Activated CD4-positive, CD25-positive, alpha-beta regulatory T cell treated with anti-CD3 and anti-CD28 coated beads, Interleukin-2, amount 50 U/mL, for 72 hours (primary cell): ENCODE data around the gene OTULIN.

Experiments
- DNase-seq: peaks from one replicate; pipeline ENCODE4 v3.0.0; 2021

OTULIN gene

DNA sequence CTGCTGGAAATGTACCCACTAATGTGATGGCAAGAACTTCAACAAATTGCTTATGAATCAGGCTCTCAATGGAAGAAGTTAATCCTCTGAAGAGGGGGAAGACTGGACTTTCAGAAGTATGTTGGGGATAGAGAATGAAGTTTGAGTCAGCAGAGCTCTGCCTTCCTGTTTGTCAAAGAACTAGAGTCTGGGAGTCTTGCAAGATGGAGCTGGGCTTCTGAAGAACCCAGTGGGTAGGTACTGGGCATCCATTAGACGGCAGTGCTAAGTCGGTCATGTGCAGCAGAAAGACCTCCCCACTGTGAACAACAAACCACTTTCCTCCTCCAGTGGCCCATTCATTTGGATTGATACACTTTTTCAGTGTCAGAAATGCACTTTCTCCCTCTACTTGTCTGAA is 34.6 kb downstream of the OTULIN start:
- no peak for DNase-seq

DNA sequence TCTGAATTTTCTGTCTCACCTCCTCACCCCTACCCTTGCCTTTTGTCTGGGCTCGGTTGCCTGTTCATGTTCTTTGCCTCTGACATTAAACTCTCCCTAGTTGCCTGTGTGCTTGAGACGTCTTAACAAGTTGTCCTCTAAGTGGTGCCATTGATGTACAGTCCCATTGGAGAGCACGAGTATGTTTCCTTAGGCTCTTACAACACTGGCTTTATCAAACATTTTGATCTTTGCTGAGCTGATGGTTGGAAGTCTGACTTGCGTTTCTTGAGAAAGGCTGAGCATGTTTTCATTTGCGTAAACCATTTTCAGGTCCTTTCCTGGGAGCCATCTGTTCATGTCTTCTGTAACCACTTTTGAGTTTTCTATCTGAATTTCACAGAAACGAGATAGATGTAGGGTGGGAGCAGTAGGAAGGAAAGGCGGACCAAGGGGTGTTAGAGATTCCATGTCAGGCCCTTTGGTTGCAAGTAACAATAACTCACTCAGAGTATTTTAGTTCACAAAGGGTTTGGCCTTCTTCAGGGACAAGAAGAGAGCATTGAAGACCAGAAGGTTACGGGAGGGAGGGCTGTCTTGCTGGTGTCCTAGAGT is 35.4 kb downstream of the OTULIN start:
- DNase-seq = no peak

DNA sequence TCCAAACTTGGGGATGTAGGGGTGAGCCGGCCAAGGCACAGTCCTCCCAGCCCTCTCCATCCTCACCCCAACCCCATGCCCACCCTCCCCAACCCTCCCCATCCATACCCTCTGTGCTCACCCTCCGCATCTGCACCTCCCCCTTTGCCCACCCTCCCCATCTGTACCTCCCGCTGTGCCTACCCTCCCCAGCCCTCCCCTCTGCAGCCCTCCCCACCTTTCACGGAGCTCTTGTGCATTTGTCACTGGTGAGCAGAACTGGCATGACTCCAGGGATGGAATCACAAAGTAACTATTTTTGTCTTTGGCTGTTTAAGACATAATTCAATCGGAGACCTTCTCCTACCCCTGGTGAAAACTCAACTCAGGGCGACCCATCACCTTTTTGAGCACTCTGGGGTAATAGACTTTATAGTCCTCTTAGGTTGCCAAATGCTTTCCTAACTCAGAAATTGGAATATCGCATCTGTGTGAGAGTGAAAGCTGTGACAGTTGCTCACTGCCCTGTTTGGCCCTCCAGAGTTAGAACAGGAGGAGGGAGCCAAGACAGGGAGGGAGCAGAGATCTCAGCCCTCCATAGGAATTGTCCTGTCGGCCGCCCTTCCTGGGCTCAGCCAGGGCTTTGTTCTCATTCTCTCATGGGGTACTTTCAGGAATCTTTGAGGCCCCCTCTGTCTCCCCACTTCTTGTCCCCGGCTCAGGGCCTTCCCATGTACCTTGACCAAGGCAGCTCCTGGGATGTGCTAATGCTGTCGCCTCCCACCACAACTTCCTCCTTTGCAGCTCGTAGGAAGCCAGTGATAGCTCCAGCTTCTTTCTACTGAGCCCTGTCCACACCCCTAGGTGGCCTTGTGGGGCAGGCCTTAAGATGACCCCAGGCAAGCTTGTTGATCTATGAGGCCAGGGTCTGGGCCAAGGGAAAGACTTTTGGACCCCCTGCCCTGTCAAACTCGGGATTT is 36.2 kb downstream of the OTULIN start:
- no peak for DNase-seq

DNA sequence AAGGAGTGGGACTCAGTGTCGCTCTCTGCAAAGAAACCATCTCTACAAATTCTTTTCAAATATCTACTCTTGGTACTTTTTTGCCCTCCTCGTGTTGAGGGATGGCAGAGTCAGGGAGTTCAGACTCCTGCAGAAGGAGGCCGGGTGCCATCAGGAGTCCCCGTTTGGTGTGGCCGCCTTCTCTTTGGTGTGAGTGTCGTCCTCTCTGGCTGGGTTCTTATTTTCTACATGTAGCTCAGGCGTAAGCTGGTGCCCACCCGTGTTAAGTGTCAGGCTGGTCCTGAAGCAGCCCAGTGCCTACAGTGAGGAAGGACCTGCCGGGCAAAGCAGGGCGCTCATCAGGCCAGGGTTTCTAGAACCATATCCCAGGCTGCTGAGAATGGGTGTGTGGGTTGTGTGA is 37.0 kb downstream of the OTULIN start:
- DNase-seq = no peak

DNA sequence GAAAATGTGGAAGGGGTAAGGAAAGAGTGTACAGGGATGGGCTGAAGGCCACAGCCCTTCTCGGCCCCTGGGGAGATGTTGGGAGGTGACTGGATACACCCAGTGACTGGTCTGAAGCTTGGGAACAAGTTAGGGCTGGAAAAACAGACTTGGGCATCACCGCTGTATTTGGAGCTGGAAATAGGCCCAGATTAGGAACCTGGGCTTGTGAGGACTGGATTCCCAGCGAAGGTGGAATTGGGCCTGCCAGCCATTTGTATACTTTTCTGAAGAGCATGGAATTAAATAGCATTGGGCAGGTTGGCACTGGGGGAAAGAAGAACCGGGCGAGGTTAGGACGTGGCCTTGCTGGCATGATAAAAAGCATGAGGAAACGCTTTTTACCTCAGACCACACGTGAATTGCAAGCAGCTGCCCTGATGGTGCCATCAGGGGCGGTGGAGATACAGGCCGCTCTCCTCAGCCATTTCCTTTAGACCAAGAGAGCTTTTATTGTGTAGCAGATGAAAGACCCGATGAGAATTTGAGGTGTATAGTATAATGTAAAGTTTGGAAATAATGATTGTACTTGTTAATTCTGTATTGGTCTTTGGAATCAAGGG is 37.8 kb downstream of the OTULIN start:
- no peak for DNase-seq

DNA sequence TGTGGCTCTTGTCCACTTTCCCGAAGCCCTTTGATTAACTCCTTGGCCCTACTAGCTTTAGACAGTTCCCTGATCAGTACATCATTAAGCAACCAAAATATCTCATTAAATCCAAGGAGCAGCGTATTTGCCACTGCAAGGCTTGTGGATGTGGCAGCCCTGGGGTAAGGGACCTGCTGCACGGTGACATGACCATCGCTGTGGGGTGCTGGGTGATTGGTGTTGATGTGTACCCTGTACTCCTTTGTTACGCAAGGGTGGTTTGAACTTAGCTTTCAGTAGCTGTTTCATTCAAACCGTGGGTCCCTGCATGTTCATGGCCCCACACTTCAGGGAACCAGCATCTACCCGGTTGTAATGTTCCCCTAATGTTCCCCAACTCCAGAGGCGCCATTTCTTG is 41.0 kb downstream of the OTULIN start:
- DNase-seq = no peak

DNA sequence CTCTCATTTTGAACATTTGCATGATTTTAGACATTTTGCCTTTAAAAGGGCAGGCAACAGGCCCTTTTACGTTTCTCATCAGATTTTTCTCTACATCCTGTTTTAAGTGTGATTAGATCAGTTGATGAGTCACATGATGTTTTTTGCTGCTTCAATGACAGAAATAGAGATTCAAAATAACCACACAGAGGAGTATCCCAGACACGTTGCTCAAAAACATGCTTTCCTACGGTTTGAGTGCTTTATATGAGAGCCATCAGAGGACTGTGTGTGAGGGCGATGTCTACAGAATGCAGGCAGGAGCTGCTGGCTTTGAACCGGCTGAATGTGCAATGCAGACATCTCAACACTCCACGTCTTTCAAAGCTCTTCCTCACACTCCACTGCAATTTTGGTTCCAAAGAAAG is 42.1 kb downstream of the OTULIN start:
- DNase-seq = peak; percentile 41

DNA sequence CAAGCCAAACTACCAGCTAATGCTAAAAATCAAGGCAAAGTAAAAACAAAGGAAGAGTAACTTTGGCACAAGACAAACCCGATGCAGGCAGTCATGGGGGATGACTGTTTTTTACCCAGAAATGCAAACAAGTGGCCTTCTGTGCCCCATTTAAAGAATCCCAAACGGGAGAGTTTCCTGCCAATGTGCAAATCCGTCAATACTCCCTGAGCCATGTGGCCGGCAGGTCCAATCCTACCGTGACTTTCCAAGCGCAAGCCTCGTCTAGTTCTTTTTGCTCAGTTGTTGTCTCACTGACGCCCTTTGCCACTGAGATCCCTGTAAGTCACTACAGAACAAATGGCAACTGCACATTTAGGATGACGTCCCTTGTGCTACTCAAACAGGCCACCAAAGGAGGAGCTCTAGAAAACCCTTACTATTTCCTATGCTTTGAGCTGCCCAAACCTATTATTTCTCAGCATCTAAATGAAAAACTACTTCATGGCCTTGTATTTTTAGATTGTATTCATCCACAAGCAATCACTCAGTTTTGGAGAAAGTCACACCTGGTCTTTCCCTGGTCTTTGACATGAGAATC is 43.4 kb downstream of the OTULIN start:
- DNase-seq = no peak

DNA sequence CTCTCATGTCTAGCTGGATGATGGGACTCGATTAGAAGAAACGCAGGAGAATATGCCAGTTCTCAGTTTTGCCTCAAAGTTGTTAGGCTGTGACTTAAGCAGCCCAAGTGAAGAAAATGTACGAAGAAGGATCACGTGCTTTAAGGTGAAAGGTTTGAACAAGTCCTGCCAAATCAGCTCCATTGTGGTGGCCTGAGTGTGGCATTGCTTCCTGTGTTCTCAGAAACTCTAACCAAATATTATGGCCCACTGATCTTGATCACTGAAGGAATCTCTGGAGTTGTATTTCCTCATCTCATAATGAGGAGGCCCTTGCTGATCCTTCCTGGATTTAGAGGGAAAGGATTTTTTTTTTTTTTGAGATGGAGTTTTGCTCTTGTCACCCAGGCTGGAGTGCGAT is 44.0 kb downstream of the OTULIN start:
- no peak for DNase-seq

DNA sequence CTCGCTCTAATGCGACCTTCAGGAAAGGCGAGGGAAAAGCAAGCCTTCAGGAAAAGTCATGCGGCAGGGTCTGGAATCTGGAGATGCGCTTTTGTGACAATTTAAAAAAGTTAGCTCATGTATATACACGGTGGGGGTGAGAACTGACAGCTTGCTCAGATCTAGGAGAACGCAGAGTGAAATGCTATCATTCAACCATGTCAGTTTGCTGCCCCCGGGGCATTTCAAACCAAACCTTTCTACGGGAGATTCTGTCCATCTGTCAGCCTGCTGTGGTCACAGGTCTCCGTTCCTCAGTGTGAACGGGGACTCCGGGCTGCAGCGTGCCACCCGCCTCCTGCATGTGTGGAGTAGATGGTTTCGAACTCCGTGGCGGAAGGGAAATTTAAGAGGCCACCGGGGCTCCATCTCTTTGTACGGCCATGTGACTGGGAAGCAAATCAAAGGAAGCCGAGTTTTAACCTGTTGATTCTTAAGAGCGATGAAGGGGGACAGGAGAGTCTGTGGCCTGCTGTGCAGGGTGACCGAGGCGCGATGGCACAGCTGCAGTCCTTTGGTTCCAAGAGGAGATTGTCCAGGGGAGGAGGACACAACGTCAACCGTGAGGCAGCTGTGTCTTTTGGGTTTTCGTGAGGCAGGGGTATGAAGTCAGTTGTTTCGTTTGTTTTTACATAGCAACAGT is 45.9 kb downstream of the OTULIN start:
- DNase-seq = no peak

DNA sequence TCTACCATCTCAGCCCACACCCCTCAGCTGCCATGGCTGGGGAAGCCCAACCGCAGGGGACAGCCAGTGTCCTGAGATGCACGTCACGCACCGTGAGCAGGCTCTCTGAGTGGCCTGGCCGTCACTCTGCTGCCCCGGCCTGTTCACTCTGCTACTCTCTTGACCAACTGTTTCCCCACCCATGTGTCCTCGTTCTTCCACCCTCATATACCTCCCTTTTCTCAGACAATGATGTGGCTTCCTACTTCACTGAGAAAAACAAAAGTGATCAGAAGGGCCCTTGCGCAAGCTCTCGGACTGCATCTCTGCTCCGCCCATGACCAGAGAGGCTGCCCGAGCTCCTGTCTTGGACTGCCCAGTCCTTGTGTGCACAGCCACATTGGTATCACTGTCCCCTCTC is 47.6 kb downstream of the OTULIN start:
- DNase-seq = no peak

DNA sequence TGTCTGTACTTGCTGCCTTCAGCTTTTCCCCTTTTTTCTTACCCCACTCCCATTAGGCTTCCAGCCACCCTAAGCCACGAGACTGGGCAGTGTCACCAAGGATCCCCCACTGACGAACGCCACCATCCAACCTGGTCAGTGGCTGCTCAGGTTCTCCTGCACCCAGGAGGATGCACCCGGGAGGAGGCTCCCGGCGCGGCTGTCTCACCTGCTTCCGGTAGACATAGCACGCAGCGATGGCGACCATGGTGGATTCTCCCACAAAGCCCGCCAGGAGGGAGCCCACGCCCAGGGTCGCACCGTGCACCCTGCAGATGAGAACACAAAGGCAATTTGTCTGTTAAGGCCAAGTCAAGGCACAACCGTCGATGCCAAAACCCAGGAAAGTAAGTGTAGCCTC is 48.1 kb downstream of the OTULIN start:
- no peak for DNase-seq

DNA sequence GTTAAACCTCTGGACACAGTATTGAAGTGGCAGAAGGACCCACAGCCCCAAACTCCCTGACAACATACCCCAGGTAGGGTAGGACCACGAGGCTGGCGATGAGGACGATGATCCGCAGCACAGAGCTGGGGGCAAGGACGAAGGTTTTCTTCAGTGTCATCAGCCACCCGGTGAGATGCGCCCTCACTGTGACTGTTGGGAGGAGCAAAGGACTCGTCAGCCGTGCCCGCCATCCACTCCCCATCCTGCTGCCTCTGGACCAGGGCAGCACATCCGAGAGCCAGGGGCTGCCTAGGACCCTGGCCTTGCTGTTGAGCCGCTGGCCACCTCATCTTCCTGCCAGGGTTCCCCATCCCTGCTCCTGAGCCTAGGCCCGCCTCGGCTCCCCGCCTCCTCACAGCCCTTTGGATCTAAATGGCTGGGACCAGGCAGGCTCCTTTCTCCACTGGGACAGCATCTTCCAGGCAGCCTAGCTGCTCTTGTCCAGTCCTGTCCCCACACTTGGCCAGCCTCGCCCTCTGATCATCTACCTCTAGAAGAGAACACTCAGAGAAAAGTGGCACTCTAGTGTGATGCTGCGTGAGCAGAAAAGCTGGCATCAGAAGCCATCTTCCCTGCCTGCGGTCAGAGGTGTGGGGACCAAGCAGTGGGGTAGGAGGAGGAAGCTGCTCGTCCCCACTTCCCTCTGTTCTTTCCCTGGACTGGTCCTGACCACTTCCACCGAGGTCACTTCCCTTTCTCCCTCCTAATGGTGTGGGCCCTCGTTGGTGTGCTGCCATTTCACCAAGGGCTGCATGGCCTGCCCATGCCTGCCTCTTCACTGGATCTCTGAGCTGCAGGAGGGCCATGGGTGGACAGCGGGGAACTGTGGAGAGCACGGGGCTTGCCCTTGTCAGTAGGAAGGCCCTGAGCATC is 49.2 kb downstream of the OTULIN start:
- DNase-seq = no peak

DNA sequence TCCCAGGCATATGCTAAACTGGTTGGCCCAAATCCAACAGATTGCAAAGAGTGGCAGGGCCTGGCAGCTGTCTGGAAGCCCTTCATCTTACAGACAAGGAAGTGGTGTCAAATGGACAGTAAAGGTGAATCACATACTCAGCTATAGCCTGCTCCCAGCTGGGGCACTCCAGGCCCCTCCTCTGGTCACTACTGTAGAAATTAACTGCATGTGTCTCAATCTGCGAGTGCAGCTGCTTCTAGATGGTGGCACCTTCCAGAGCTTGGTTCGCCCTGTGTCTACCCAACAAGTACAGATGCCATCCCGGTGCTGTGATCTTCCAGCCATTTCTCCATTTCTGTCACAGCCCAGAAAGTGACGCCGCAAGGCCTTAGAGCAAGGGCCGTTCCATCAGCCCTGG is 50.2 kb downstream of the OTULIN start:
- DNase-seq = no peak

DNA sequence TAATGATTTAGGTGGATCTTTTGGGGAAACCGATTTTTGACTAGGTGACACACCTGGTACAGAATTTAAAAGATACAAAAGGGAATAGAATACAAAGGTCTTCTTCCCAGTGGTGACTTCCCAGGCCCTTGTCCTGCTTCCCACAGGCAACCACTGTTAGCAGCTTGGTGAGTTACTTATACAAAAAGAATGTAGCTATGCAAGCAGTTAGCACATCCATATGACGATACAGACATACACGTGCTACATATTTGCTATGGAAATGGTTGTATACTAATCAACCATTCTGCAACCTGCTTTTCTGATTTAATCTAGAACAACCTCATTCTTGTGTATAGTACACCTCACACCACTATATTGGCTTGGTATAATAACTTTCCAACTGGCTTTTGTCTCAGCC is 51.0 kb downstream of the OTULIN start:
- DNase-seq = no peak

DNA sequence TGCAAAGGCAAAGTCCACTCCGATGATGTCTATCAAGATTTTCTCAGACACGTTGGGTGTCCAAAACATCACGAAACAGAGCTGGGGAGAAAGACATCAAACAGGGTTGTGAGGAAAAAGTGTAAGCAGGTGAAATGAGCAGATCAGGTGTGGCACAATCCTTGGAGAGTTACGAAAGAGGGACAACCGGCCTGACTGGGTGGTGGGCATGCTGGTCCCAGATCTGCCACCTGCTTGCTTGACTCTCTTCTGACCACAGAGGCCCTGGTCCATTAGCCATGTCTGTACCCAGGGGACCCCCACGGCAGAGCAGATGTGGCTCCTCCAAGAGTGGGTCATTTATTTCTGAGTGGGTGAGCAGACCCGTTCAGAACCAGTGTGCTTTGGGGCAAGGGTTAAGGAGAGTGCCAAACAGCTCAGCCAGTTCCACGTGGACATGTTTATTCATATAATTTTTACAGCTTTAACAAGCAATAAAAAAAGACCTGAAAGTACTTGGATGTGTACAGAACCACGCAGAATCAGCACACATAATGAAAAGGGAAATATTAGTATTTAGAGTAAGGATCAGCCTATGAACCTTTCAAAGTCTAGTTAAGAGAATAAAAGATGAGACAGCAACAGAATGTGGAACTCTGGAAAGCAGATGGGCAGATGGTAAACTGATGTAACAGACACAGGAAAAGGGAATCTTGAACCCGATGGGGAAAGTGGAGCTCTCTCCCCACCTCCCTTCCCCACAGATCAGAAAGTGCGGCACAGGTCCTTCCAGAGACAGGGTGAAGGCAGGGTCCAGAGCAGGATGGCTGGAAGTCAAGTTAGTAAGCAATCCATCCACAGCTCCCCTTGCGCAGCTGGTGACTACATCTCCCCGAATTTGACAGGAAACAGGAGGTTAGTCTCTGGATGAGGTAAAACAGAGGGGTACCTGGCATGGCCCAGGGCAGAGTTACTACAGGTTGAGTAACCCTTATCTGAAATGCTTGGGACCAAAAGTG is 52.5 kb downstream of the OTULIN start:
- DNase-seq = no peak

DNA sequence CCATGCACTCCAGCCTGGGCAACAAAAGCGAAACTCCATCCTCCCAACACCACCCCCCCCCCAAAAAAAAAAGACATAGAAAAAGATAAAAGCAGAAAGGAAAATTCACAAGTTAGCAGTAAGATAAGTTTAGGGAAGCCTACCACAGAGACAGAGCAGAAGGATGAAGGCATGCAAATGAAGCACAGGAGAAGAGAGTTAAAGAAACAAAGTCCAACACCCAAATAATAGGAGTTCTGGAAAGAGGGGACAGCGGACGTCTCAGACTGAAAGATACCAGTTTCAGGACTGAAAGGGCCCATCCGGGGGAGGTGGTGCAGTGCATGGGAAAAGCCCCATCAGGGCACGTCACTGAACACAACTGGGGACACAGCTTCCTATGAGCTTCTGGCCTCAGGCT is 54.3 kb downstream of the OTULIN start:
- DNase-seq = no peak

DNA sequence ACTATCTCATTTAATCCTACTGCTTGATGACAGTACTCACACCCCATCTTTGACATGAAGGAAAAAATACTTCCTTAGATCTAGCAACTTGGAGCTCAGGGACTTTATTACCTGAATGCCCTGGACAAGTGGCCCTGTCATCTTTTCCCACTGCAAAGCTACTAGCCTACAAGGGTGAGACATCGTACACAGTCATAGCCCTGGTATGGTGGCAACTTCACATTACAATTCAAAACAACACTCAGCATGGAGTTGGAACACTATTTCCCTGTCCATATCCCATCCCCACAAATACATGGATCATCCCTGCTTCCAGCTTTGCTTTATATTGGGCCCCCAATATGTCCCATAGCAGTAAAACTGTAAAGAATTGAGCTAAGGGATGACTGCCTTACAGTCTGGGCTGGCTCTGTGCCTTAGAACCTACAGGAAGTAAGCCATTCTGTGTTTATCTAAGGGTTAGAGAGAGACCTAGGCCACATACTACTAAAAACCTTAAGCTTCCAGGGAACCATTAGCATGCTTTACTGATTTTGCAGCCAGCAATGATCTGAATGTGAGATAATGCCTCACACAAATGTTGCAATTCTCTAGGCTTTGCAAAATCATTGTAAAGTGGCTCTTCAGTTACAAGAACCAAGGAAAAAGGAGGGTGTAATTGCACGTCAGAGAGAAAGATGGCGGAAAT is 55.9 kb downstream of the OTULIN start:
- no peak for DNase-seq

DNA sequence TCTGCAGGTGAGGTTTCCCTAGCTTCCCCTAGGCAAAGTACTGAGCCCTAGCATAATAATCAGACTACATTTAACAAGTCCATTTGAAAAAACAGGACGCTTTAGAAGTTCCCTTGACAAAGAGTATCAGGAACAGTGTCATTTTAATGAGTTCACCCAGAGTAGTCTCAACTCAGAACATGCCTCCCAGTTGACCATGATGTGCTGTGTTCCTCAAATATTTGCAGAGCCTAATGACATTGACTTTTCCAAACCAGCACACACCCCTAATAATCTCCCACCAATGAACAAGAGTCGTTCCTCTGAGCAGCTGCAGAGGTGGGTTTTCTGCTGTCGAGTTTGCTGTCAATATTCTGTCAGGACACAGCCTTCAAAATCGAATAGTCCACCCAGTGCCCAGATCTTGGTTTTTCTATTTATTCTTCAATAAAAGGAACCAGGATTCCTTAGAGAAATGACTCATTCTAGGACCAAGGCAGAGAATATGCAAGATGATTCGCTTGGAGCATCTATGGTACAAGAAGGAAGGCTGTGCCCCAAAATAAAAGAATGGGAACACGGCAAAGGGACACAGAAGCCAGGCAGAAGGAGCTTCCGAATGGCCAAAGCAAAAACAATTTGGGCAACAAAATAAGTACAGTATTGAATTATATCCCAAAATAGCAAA is 57.6 kb downstream of the OTULIN start:
- DNase-seq = no peak

DNA sequence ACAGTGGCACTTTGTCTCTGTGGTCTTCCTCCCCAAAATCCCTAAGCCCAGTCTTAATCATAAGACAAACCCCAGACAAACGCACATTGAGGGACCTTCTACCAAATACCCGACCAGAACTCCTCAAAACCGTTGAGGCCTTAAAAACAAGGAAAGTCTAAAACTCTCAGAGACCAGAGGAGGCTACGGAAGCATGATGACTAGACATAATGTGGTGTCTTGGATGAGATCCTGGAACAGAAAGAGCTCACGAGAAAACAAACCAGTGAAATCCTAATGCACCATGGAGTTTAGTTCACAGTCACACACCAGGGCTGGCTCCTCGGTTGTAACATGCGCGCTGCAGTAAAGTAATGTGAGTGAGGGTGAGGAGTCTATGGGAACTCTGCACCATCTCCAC is 58.4 kb downstream of the OTULIN start:
- DNase-seq = no peak
